ENCODE measurements around the gene FAM81B.

- TF ChIP-seq CTCF (IDR thresholded peaks at IDR 0.05) (no peak), POLR2A (IDR thresholded peaks at IDR 0.05) (no peak)
These were observed 48.8 kb downstream of the FAM81B start for GRCh38 chr5:95439801-95440493.
